OCI-LY3 (cell line): ENCODE measurements around the gene CYP2J2.

Experiments used
- H2AFZ ChIP-seq: fragments of 200-600, 300-600 bp; shearing (Covaris generic); 2 replicates; pipeline ENCODE4 v1.6.0; 2014; ENCODE audit warnings: antibody characterized with exemption, low read depth, low read length
- H3K27ac ChIP-seq: fragments of 200-600, 300-600 bp; sonication (generic); 2 replicates; pipeline ENCODE4 v1.5.1; 2014; ENCODE audit warnings: mild to moderate bottlenecking, low read length, moderate library complexity, mixed read lengths
- H3K27me3 ChIP-seq: fragments of 200-600, 300-600 bp; sonication (generic); 2 replicates; pipeline ENCODE4 v1.6.1; 2014; ENCODE audit warnings: low read depth, low read length, mixed read lengths
- H3K36me3 ChIP-seq: fragments of 200-600, 300-600 bp; sonication (generic); replicated peaks from 2 replicates; pipeline ENCODE3; 2014; ENCODE audit warnings: low read depth, low read length, mixed read lengths
- H3K4me1 ChIP-seq: fragments of 300-600, 200-600 bp; sonication (generic); 2 replicates; pipeline ENCODE4 v1.6.1; 2014; ENCODE audit warnings: low read length, mixed read lengths
- H3K4me2 ChIP-seq: fragments of 200-600, 300-600 bp; sonication (generic); 2 replicates; pipeline ENCODE4 v1.6.1; 2014; ENCODE audit warnings: low read length, mixed read lengths
- H3K4me3 ChIP-seq: fragments of 300-600, 200-600 bp; sonication (generic); 2 replicates; pipeline ENCODE4 v1.5.1; 2014; ENCODE audit warnings: antibody characterized with exemption, mild to moderate bottlenecking, low read length, moderate library complexity
- H3K79me2 ChIP-seq: fragments of 300-600, 200-600 bp; shearing (Covaris generic); 2 replicates; pipeline ENCODE4 v1.6.1; 2014; ENCODE audit warnings: mild to moderate bottlenecking, low read length, mixed read lengths
- H3K9ac ChIP-seq: fragments of 300-600, 200-600 bp; shearing (Covaris generic); 2 replicates; pipeline ENCODE4 v1.6.0; 2014; ENCODE audit warnings: mild to moderate bottlenecking, low read length, moderate library complexity
- H3K9me3 ChIP-seq: fragments of 200-600, 300-600 bp; shearing (Covaris generic); 2 replicates; pipeline ENCODE4 v1.6.1; 2014; ENCODE audit warnings: low read length, mixed read lengths; ENCODE audit not compliant: insufficient read depth
- H4K20me1 ChIP-seq: fragments of 200-600, 300-600 bp; sonication (generic); 2 replicates; pipeline ENCODE4 v1.6.1; 2016; ENCODE audit warnings: low read length, mixed read lengths; ENCODE audit not compliant: insufficient read depth
- EZH2phosphoT487 ChIP-seq: fragments of 200-600 bp; shearing (Covaris generic); IDR thresholded peaks from 2 replicates; pipeline ENCODE4 v1.6.1; 2018; ENCODE audit warnings: antibody characterized with exemption, mixed run types, low read depth
- TF ChIP-seq, protein P1 (sequence below): fragments of 200-600, 300-600 bp; sonication (generic); IDR thresholded peaks from 2 replicates; pipeline ENCODE4 v1.5.1; 2014; ENCODE audit warnings: antibody characterized with exemption, low read length, low read depth

CYP2J2 gene

GRCh38 chr1:59846895-59847282, 79.7 kb downstream of the CYP2J2 start:
- Histone ChIP-seq H3K4me3 (no peak overlapping the region), H3K4me2 (no peak overlapping the region), H4K20me1 (no peaks in the 10 kb centered on the region), H2AFZ (no peak overlapping the region), H3K36me3 (no peaks in the 10 kb centered on the region), H3K9ac (no peak overlapping the region), H3K27me3 (no peaks in the 10 kb centered on the region), H3K4me1 (no peaks in the 10 kb centered on the region), H3K79me2 (no peaks in the 10 kb centered on the region), H3K9me3 (no peaks in the 10 kb centered on the region), H3K27ac (no peak overlapping the region)
- TF ChIP-seq EZH2phosphoT487, result no peak
- TF ChIP-seq, protein P1, sequence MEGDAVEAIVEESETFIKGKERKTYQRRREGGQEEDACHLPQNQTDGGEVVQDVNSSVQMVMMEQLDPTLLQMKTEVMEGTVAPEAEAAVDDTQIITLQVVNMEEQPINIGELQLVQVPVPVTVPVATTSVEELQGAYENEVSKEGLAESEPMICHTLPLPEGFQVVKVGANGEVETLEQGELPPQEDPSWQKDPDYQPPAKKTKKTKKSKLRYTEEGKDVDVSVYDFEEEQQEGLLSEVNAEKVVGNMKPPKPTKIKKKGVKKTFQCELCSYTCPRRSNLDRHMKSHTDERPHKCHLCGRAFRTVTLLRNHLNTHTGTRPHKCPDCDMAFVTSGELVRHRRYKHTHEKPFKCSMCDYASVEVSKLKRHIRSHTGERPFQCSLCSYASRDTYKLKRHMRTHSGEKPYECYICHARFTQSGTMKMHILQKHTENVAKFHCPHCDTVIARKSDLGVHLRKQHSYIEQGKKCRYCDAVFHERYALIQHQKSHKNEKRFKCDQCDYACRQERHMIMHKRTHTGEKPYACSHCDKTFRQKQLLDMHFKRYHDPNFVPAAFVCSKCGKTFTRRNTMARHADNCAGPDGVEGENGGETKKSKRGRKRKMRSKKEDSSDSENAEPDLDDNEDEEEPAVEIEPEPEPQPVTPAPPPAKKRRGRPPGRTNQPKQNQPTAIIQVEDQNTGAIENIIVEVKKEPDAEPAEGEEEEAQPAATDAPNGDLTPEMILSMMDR, result no peak

- no peaks in the 10 kb centered on the region for H3K9me3 ChIP-seq
- H3K27me3 ChIP-seq, result no peaks in the 10 kb centered on the region
- H3K27ac ChIP-seq, result no peak overlapping the region
- H3K4me1 ChIP-seq, result no peaks in the 10 kb centered on the region
- H3K36me3 ChIP-seq, result no peaks in the 10 kb centered on the region
- no peak overlapping the region for H3K4me2 ChIP-seq
- TF ChIP-seq, protein P1, result no peak
- TF ChIP-seq EZH2phosphoT487, result no peak
- H4K20me1 ChIP-seq, result no peaks in the 10 kb centered on the region
- no peak overlapping the region for H3K4me3 ChIP-seq
- H2AFZ ChIP-seq, result no peak overlapping the region
- H3K79me2 ChIP-seq, result no peaks in the 10 kb centered on the region
- no peak overlapping the region for H3K9ac ChIP-seq
Observed at GRCh38 chr1:59846209-59846894, 80.2 kb downstream of the CYP2J2 start.

GRCh38 chr1:59845091-59845490, 81.5 kb downstream of the CYP2J2 start:
- no peaks in the 10 kb centered on the region for H3K27me3 ChIP-seq
- no peaks in the 10 kb centered on the region for H3K79me2 ChIP-seq
- no peak overlapping the region for H3K4me3 ChIP-seq
- no peaks in the 10 kb centered on the region for H3K4me1 ChIP-seq
- no peak for TF ChIP-seq EZH2phosphoT487
- TF ChIP-seq, protein P1, result no peak
- no peaks in the 10 kb centered on the region for H3K9me3 ChIP-seq
- H4K20me1 ChIP-seq, result no peaks in the 10 kb centered on the region
- H3K27ac ChIP-seq, result no peak overlapping the region
- H3K36me3 ChIP-seq, result no peaks in the 10 kb centered on the region
- H2AFZ ChIP-seq, result no peak overlapping the region
- H3K4me2 ChIP-seq, result no peak overlapping the region
- no peak overlapping the region for H3K9ac ChIP-seq
